Heart left ventricle (tissue), 13 donors: ENCODE results near the gene XYLT1.

Source experiments
- CTCF ChIP-seq, 12 donors: fragments of 200-600 bp; sonication (generic) in 4 of 12; IDR thresholded peaks; one replicate each; pipeline versions ENCODE4 v1.5.0 to v1.8.0; 2018 to 2022; ENCODE audit warnings: antibody characterized with exemption in 12 of 12, mild to moderate bottlenecking in 5 of 12
- POLR2A ChIP-seq, 2 donors: fragments of 450-650 bp; IDR thresholded peaks; one replicate each; pipeline ENCODE4 v1.6.1; 2017; ENCODE audit warnings: antibody characterized with exemption in 2 of 2, mild to moderate bottlenecking in 2 of 2, moderate library complexity in 2 of 2
- donor health status: ischemic (EF 13 %, LVEDD 7.1; RV severe dilation, severe dysfunction).
- donor health status: DM: no; HTN: yes; CAD: no.
- donor health status: DM: no; HTN: no; CAD: no.
- donor health status: ischemic (EF 25% LVEDD 6.9; RV normal size, moderate dysfunction).
- donor health status: ischemic (EF 25% LVEDD 5.7; RV mildly dilated, moderate dysfunction).
- donor health status: ischemic (EF 35%, LVEDD 5.7; RV mildly dilated, moderate dysfunction).
- donor health status: nonischemic (EF 11% LVEDD 7.7; RV severe dilation, severe dysfunction).
- donor health status: DM: yes; HTN: yes; CAD: no.
- donor health status: PGD.
- donor health status: ischemic (EF 29% LVEDD 5.4; RV normal size, mild dysfunction).
- donor health status: nonischemic (EF 23%, LVEDD 6.1; RV moderate dilation, normal function).

GRCh38 chr16:17508303-17508702, 37.5 kb upstream of the XYLT1 start:
- TF ChIP-seq CTCF (IDR thresholded peaks at IDR 0.05) (no peak), POLR2A (IDR thresholded peaks at IDR 0.05) (no peak)
